ENCODE results near the gene GLB1L3. TPM values are rescaled to one million over a fixed set of nuclear protein-coding genes. Genes with fewer than 3 reads are reported as not detected.

GLB1L3 gene
- total and polyA plus RNA-seq, 2 of the 4 experiments (the other 2 are of a cell fraction), result not detected

GRCh38 chr11:134260503-134260902 is 15.7 kb upstream of the GLB1L3 start:
- ChIA-PET CTCF (interaction anchor here (1.3 kb wide), 1 partner anchor 17 kb away, joined by 3 read pairs; no protein-coding TSS in a partner anchor), POLR2A (ENCODE audit: unreplicated experiment) (no interaction called here)
- Histone ChIP-seq H3K79me1 (ENCODE audit: low read depth in 1 of 2, low read length in 2 of 2) (peaks cover 4 to 5% of the 10 kb centered on the region in 2 experiments; a peak in 2 of 4 replicates), H2BK5ac (ENCODE audit: low read depth, low read length, poor library complexity, severe bottlenecking) (no peak overlapping the region), H3K23ac (ENCODE audit: low read depth, low read length) (no peak overlapping the region), H4K5ac (ENCODE audit: low read depth, low read length) (no peak overlapping the region), H3K4me1 (ENCODE audit: control insufficient read depth, insufficient read depth, low read length) (no peaks in the 10 kb centered on the region), H3K9me3 (ENCODE audit: control insufficient read depth, insufficient read depth, low read length) (no peaks in the 10 kb centered on the region), H3K4ac (ENCODE audit: low read depth, low read length) (no peak overlapping the region), H2AK5ac (ENCODE audit: low read depth, low read length) (no peak overlapping the region), H3K9ac (ENCODE audit: low read depth, low read length) (no peak overlapping the region), H2BK20ac (ENCODE audit: low read depth, low read length) (no peak overlapping the region), H3K27ac (ENCODE audit: insufficient read depth, low read length) (no peak overlapping the region), H4K20me1 (ENCODE audit: insufficient read depth, low read length) (no peaks in the 10 kb centered on the region; the same call in 1 of the 2 replicates), H3K27me3 (ENCODE audit: control insufficient read depth, insufficient read depth, low read length) (no peaks in the 10 kb centered on the region), H3K14ac (replicated peaks; ENCODE audit: low read depth, low read length) (no peak overlapping the region), H3K36me3 (ENCODE audit: control insufficient read depth, insufficient read depth, low read length) (peaks cover 45% of the 10 kb centered on the region), H3K4me2 (ENCODE audit: low read depth, low read length) (no peak overlapping the region), H3K56ac (ENCODE audit: extremely low read depth, insufficient read depth, low read length) (no peak overlapping the region), H2BK120ac (ENCODE audit: low read depth, low read length) (no peak overlapping the region), H2BK15ac (ENCODE audit: low read depth, low read length) (no peak overlapping the region), H3K4me3 (ENCODE audit: insufficient read depth, low read depth, low read length) (no peak overlapping the region), H3K18ac (ENCODE audit: low read depth, low read length) (no peak overlapping the region), H2AK9ac (replicated peaks; ENCODE audit: low read depth, low read length, poor library complexity) (no peak overlapping the region), H2AFZ (replicated peaks; ENCODE audit: low read length, poor library complexity) (no peak overlapping the region), H3K9me1 (ENCODE audit: insufficient read depth, low read length) (no peaks in the 10 kb centered on the region; the same call in 1 of the 2 replicates), H4K8ac (ENCODE audit: low read depth in 2 of 2, low read length in 2 of 2) (no peak overlapping the region), H4K91ac (ENCODE audit: insufficient read depth, low read depth, low read length) (no peak overlapping the region)
- in situ Hi-C loops (cut with MboI; ENCODE audit: low sequenced_read_pairs), result no loop called here
- TF ChIP-seq CTCF (conservative IDR thresholded peaks at IDR 0.05; ENCODE audit: low read depth, low read length) (no peak), CEBPB (IDR thresholded peaks at IDR 0.05; ENCODE audit: low read depth, low read length) (no peak), FOS (IDR thresholded peaks at IDR 0.05; ENCODE audit: low read depth, low read length) (no peak), MXI1 (IDR thresholded peaks at IDR 0.05; ENCODE audit: borderline replicate concordance, low read depth, low read length) (no peak), ELK1 (IDR thresholded peaks at IDR 0.05; ENCODE audit: borderline replicate concordance, low read depth, low read length) (no peak), SMC3 (IDR thresholded peaks at IDR 0.05; ENCODE audit: low read depth, low read length) (no peak)
- no TSS peak for BruUV-seq (replicated peaks)
- dilution Hi-C loops (cut with HindIII; ENCODE audit: low sequenced_read_pairs, unreplicated experiment), result no loop called here
- ATAC-seq (ENCODE audit: low read depth), result no peak
- intact Hi-C loops (cut with micrococcal nuclease), result no loop called here
- DNase-seq, result no peak

All from IMR-90 (cell line).